ENCODE measurements around the gene WDR1. TPM values are rescaled to one million over a fixed set of nuclear protein-coding genes. Genes with fewer than 3 reads are reported as not detected.

Gene WDR1
- total RNA-seq, 1 experiment from 2014 or later, result 227 TPM

- H3K27ac ChIP-seq (ENCODE audit: low read depth, low read length, poor library complexity, severe bottlenecking), result no peak overlapping the region
- H3K9me3 ChIP-seq (ENCODE audit: low read depth, low read length, poor library complexity, severe bottlenecking), result no peaks in the 10 kb centered on the region
- H3K4me1 ChIP-seq (ENCODE audit: insufficient read depth, low read length, poor library complexity, severe bottlenecking), result no peaks in the 10 kb centered on the region
- POLR2A ChIA-PET (ENCODE audit: low non-redundant PET), result no interaction called here
- no peaks in the 10 kb centered on the region for H3K27me3 ChIP-seq (replicated peaks; ENCODE audit: insufficient read depth, low read depth, low read length, poor library complexity)
- H3K36me3 ChIP-seq (ENCODE audit: insufficient read depth, low read length, poor library complexity, severe bottlenecking), result peaks cover 46% of the 10 kb centered on the region
- TF ChIP-seq EZH2 (IDR thresholded peaks at IDR 0.05; ENCODE audit: borderline replicate concordance, low read depth, low read length, poor library complexity, severe bottlenecking), result no peak
- TF ChIP-seq, protein P1, sequence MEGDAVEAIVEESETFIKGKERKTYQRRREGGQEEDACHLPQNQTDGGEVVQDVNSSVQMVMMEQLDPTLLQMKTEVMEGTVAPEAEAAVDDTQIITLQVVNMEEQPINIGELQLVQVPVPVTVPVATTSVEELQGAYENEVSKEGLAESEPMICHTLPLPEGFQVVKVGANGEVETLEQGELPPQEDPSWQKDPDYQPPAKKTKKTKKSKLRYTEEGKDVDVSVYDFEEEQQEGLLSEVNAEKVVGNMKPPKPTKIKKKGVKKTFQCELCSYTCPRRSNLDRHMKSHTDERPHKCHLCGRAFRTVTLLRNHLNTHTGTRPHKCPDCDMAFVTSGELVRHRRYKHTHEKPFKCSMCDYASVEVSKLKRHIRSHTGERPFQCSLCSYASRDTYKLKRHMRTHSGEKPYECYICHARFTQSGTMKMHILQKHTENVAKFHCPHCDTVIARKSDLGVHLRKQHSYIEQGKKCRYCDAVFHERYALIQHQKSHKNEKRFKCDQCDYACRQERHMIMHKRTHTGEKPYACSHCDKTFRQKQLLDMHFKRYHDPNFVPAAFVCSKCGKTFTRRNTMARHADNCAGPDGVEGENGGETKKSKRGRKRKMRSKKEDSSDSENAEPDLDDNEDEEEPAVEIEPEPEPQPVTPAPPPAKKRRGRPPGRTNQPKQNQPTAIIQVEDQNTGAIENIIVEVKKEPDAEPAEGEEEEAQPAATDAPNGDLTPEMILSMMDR (conservative IDR thresholded peaks at IDR 0.05; ENCODE audit: low read depth, low read length), result no peak
- H3K4me3 ChIP-seq (ENCODE audit: low read depth, low read length, poor library complexity, severe bottlenecking), result no peak overlapping the region
- no peak for DNase-seq (ENCODE audit: low spot score)
- CTCF ChIA-PET, result no interaction called here
- intact Hi-C loops (cut with micrococcal nuclease; ENCODE audit: unreplicated experiment), result no loop called here
- no TSS peak for BruUV-seq (replicated peaks)
Measured at GRCh38 chr4:10079256-10079655, 37.3 kb downstream of the WDR1 start.

DNA sequence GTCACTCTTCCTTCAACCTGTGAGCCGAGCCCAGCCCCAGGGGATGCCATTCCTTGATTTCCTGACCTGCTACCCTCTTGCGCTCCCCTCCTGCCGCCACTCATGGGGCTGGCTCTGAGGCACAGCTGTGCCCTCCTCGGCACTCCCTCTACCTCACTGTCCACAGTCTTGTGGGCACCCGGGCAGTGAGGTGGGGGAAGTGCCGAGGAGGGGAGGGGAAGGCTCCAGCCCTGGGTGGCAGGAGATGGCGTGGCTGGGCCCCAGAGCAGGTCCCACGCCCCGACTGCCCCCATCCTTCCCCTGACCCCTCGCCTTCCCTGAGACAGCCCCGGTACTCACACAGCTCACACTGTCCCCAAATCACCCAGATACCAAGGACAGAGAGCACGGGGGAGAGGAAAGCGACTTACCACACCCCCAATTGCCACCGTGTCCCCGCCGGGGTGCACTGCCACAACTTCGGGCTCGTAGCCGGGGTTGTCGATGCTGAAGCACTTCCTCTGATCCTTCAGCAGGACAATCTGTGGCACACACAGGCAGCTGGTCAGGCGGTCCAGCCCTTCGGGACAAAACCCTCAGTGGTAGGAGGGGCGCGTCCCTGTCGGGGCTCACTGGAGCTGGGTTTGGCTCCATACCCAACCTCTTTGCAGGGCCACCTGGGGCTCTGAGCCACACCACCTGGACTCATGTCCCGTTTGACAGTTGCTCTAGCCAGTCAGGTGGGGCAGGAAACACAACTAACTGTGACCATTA lies 37.9 kb downstream of the WDR1 start:
- no peak overlapping the region for H3K4me3 ChIP-seq (ENCODE audit: low read depth, low read length, poor library complexity, severe bottlenecking)
- peaks cover 43% of the 10 kb centered on the region for H3K36me3 ChIP-seq (ENCODE audit: insufficient read depth, low read length, poor library complexity, severe bottlenecking)
- DNase-seq (ENCODE audit: low spot score), result no peak
- intact Hi-C loops (cut with micrococcal nuclease; ENCODE audit: unreplicated experiment), result no loop called here
- POLR2A ChIA-PET (ENCODE audit: low non-redundant PET), result no interaction called here
- BruUV-seq (replicated peaks), result no TSS peak
- no peaks in the 10 kb centered on the region for H3K4me1 ChIP-seq (ENCODE audit: insufficient read depth, low read length, poor library complexity, severe bottlenecking)
- CTCF ChIA-PET, result no interaction called here
- no peaks in the 10 kb centered on the region for H3K27me3 ChIP-seq (replicated peaks; ENCODE audit: insufficient read depth, low read depth, low read length, poor library complexity)
- TF ChIP-seq EZH2 (IDR thresholded peaks at IDR 0.05; ENCODE audit: borderline replicate concordance, low read depth, low read length, poor library complexity, severe bottlenecking), result no peak
- TF ChIP-seq, protein P1 (conservative IDR thresholded peaks at IDR 0.05; ENCODE audit: low read depth, low read length), result no peak
- H3K27ac ChIP-seq (ENCODE audit: low read depth, low read length, poor library complexity, severe bottlenecking), result no peak overlapping the region
- no peaks in the 10 kb centered on the region for H3K9me3 ChIP-seq (ENCODE audit: low read depth, low read length, poor library complexity, severe bottlenecking)

GRCh38 chr4:10077483-10078335 lies 38.9 kb downstream of the WDR1 start:
- intact Hi-C loops (cut with micrococcal nuclease; ENCODE audit: unreplicated experiment), result no loop called here
- H3K4me3 ChIP-seq (ENCODE audit: low read depth, low read length, poor library complexity, severe bottlenecking), result no peak overlapping the region
- H3K9me3 ChIP-seq (ENCODE audit: low read depth, low read length, poor library complexity, severe bottlenecking), result no peaks in the 10 kb centered on the region
- H3K4me1 ChIP-seq (ENCODE audit: insufficient read depth, low read length, poor library complexity, severe bottlenecking), result no peaks in the 10 kb centered on the region
- ChIA-PET POLR2A (ENCODE audit: low non-redundant PET) (no interaction called here), CTCF (no interaction called here)
- H3K36me3 ChIP-seq (ENCODE audit: insufficient read depth, low read length, poor library complexity, severe bottlenecking), result peaks cover 36% of the 10 kb centered on the region
- no peak for DNase-seq (ENCODE audit: low spot score)
- H3K27ac ChIP-seq (ENCODE audit: low read depth, low read length, poor library complexity, severe bottlenecking), result no peak overlapping the region
- TF ChIP-seq, protein P1 (conservative IDR thresholded peaks at IDR 0.05; ENCODE audit: low read depth, low read length), result no peak
- no peak for TF ChIP-seq EZH2 (IDR thresholded peaks at IDR 0.05; ENCODE audit: borderline replicate concordance, low read depth, low read length, poor library complexity, severe bottlenecking)
- no TSS peak for BruUV-seq (replicated peaks)
- no peaks in the 10 kb centered on the region for H3K27me3 ChIP-seq (replicated peaks; ENCODE audit: insufficient read depth, low read depth, low read length, poor library complexity)
